KMS-11 (cell line): ENCODE data around the gene DNAJC12.
A peak's percentile ranks its signal among the peaks of the same experiment; 100 is the strongest.

ENCODE experiments used
- H2AFZ ChIP-seq: fragments of 200-600 bp; sonication (generic); 2 replicates; pipeline ENCODE4 v1.6.1; 2016; ENCODE audit warnings: antibody characterized with exemption, mixed run types, low read depth
- H3K27ac ChIP-seq: fragments of 200-600 bp; sonication (generic); 2 replicates; pipeline ENCODE4 v1.6.1; 2016; ENCODE audit warnings: mild to moderate bottlenecking, mixed run types
- H3K27me3 ChIP-seq: fragments of 200-600 bp; sonication (generic); 2 replicates; pipeline ENCODE4 v1.6.1; 2017; ENCODE audit warnings: mild to moderate bottlenecking, low read depth, mixed run types, moderate library complexity; ENCODE audit not compliant: insufficient read depth
- H3K36me3 ChIP-seq: fragments of 200-600 bp; sonication (generic); 2 replicates; pipeline ENCODE4 v1.6.1; 2017; ENCODE audit warnings: mild to moderate bottlenecking, mixed run types; ENCODE audit not compliant: insufficient read depth
- H3K4me1 ChIP-seq: fragments of 200-600 bp; sonication (generic); 2 replicates; pipeline ENCODE4 v1.6.1; 2016; ENCODE audit warnings: mild to moderate bottlenecking, low read depth, mixed run types; ENCODE audit not compliant: poor library complexity, severe bottlenecking
- H3K4me2 ChIP-seq: fragments of 200-600 bp; sonication (generic); 2 replicates; pipeline ENCODE4 v1.7.0; 2016; ENCODE audit warnings: mild to moderate bottlenecking, mixed run types
- H3K4me3 ChIP-seq: fragments of 200-600 bp; sonication (generic); IDR thresholded peaks from 2 replicates; pipeline ENCODE4 v1.6.1; 2017; ENCODE audit warnings: low read depth, low read length, mixed read lengths; ENCODE audit not compliant: insufficient read depth
- H3K79me2 ChIP-seq: fragments of 200-600 bp; sonication (generic); 2 replicates; pipeline ENCODE4 v1.6.1; 2016; ENCODE audit warnings: low read depth, mixed run types; ENCODE audit not compliant: insufficient read depth
- H3K9ac ChIP-seq: fragments of 200-600 bp; sonication (generic); 2 replicates; pipeline ENCODE4 v1.6.1; 2016; ENCODE audit warnings: mild to moderate bottlenecking, mixed run types
- H4K20me1 ChIP-seq: fragments of 200-600 bp; sonication (generic); 2 replicates; pipeline ENCODE4 v1.6.1; 2016; ENCODE audit warnings: mild to moderate bottlenecking, mixed run types; ENCODE audit not compliant: insufficient read depth
- TF ChIP-seq, protein P1 (sequence below): fragments of 200-600 bp; sonication (generic); conservative IDR thresholded peaks from 2 replicates; pipeline ENCODE4 v1.6.1; 2017; ENCODE audit warnings: low read depth, mild to moderate bottlenecking, antibody characterized with exemption, low read length, moderate library complexity, mixed read lengths

DNAJC12 gene

DNA sequence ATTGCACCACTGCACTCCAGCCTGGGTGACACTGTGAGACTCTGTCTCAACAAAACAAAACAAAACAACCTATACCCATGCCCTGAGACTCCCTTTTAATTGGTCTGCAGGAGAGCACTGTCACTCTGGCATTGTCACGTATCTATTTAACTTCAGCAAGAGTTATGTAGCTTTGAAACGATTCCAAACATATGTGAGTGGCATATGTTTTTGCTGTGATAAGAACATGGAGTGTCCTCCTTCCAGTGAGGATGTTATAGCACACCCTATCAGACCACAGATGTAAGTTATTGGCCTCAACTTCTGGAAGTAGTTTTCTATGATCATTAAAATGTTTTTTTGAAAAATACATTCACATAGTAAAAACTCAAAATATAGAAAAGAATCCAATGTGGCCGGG, 15.5 kb upstream of the DNAJC12 start:
- H3K27me3 ChIP-seq: no peaks in the 10 kb centered on the region
- no peak overlapping the region for H3K4me2 ChIP-seq
- no peaks in the 10 kb centered on the region for H3K4me1 ChIP-seq
- no peak overlapping the region for H3K4me3 ChIP-seq
- no peaks in the 10 kb centered on the region for H3K79me2 ChIP-seq
- H3K36me3 ChIP-seq: no peaks in the 10 kb centered on the region
- no peak overlapping the region for H2AFZ ChIP-seq
- no peaks in the 10 kb centered on the region for H4K20me1 ChIP-seq
- TF ChIP-seq, protein P1, sequence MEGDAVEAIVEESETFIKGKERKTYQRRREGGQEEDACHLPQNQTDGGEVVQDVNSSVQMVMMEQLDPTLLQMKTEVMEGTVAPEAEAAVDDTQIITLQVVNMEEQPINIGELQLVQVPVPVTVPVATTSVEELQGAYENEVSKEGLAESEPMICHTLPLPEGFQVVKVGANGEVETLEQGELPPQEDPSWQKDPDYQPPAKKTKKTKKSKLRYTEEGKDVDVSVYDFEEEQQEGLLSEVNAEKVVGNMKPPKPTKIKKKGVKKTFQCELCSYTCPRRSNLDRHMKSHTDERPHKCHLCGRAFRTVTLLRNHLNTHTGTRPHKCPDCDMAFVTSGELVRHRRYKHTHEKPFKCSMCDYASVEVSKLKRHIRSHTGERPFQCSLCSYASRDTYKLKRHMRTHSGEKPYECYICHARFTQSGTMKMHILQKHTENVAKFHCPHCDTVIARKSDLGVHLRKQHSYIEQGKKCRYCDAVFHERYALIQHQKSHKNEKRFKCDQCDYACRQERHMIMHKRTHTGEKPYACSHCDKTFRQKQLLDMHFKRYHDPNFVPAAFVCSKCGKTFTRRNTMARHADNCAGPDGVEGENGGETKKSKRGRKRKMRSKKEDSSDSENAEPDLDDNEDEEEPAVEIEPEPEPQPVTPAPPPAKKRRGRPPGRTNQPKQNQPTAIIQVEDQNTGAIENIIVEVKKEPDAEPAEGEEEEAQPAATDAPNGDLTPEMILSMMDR: no peak
- H3K27ac ChIP-seq: no peak overlapping the region
- H3K9ac ChIP-seq: no peak overlapping the region

DNA sequence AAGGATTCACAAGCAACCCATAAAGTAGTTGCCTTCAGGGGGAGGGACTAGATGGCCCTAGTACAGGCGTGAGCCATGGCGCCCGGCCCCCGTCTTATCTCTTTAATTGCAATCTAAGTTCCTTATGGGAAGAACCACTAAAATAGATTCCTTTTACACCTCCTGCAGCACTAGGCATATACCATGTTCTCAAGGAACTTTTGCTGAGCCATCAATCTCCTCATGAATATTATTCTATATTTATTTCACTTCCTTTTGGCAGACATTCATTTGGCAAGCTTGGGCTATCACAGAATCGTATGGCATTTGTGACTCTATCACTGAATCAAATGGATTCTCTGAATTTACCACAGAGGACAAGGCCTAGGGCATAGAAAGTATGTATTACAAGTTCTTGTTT, 14.8 kb upstream of the DNAJC12 start:
- Histone ChIP-seq H4K20me1 (no peaks in the 10 kb centered on the region), H2AFZ (no peak overlapping the region), H3K4me3 (no peak overlapping the region), H3K79me2 (no peaks in the 10 kb centered on the region), H3K4me1 (no peaks in the 10 kb centered on the region), H3K27ac (no peak overlapping the region), H3K4me2 (no peak overlapping the region), H3K36me3 (no peaks in the 10 kb centered on the region), H3K9ac (no peak overlapping the region), H3K27me3 (no peaks in the 10 kb centered on the region)
- TF ChIP-seq, protein P1: no peak

DNA sequence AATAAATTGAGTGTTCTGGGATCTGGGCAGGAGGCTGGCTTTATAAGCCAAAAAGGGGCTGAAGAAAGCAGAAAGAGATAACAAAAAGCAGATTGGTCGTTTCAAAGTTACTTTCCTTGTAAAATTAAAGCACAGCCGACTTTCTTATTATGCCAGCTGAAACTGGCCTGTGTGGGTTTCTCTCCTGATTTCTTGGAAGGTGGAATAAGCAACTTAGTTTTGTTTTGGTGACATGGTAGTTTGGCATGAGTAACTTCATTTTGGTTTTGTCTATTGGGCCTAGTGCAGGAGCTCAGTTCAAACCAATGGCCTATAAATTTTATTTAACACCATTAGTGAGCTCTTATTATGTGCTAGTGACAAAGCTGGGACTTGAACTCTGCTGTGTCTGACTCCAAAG, 13.2 kb upstream of the DNAJC12 start:
- no peaks in the 10 kb centered on the region for H3K27me3 ChIP-seq
- no peak overlapping the region for H3K4me2 ChIP-seq
- no peaks in the 10 kb centered on the region for H4K20me1 ChIP-seq
- no peaks in the 10 kb centered on the region for H3K4me1 ChIP-seq
- no peak overlapping the region for H3K27ac ChIP-seq
- H2AFZ ChIP-seq: no peak overlapping the region
- no peaks in the 10 kb centered on the region for H3K36me3 ChIP-seq
- TF ChIP-seq, protein P1: no peak
- H3K9ac ChIP-seq: no peak overlapping the region
- no peak overlapping the region for H3K4me3 ChIP-seq
- H3K79me2 ChIP-seq: no peaks in the 10 kb centered on the region

- H2AFZ ChIP-seq: peak overlapping the region; percentile 98
- TF ChIP-seq, protein P1: no peak
- H3K4me3 ChIP-seq: no peak overlapping the region
- H3K4me2 ChIP-seq: peak overlapping the region; percentile 96
- no peaks in the 10 kb centered on the region for H3K27me3 ChIP-seq
- peak overlapping the region; percentile 47 for H3K27ac ChIP-seq
- H3K9ac ChIP-seq: peak overlapping the region; percentile 74
- no peaks in the 10 kb centered on the region for H3K79me2 ChIP-seq
- H4K20me1 ChIP-seq: no peaks in the 10 kb centered on the region
- no peaks in the 10 kb centered on the region for H3K4me1 ChIP-seq
- H3K36me3 ChIP-seq: no peaks in the 10 kb centered on the region
Measured at GRCh38 chr10:67849331-67850011, 11.5 kb upstream of the DNAJC12 start.
